NCI-H1694 (cell line): ENCODE results near the gene CALD1.

Experiments
- DNase-seq: peaks from one replicate; lab custom pipeline; 2025; lab: John Stamatoyannopoulos, UW

CALD1 gene, protein sequence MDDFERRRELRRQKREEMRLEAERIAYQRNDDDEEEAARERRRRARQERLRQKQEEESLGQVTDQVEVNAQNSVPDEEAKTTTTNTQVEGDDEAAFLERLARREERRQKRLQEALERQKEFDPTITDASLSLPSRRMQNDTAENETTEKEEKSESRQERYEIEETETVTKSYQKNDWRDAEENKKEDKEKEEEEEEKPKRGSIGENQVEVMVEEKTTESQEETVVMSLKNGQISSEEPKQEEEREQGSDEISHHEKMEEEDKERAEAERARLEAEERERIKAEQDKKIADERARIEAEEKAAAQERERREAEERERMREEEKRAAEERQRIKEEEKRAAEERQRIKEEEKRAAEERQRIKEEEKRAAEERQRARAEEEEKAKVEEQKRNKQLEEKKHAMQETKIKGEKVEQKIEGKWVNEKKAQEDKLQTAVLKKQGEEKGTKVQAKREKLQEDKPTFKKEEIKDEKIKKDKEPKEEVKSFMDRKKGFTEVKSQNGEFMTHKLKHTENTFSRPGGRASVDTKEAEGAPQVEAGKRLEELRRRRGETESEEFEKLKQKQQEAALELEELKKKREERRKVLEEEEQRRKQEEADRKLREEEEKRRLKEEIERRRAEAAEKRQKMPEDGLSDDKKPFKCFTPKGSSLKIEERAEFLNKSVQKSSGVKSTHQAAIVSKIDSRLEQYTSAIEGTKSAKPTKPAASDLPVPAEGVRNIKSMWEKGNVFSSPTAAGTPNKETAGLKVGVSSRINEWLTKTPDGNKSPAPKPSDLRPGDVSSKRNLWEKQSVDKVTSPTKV

DNA sequence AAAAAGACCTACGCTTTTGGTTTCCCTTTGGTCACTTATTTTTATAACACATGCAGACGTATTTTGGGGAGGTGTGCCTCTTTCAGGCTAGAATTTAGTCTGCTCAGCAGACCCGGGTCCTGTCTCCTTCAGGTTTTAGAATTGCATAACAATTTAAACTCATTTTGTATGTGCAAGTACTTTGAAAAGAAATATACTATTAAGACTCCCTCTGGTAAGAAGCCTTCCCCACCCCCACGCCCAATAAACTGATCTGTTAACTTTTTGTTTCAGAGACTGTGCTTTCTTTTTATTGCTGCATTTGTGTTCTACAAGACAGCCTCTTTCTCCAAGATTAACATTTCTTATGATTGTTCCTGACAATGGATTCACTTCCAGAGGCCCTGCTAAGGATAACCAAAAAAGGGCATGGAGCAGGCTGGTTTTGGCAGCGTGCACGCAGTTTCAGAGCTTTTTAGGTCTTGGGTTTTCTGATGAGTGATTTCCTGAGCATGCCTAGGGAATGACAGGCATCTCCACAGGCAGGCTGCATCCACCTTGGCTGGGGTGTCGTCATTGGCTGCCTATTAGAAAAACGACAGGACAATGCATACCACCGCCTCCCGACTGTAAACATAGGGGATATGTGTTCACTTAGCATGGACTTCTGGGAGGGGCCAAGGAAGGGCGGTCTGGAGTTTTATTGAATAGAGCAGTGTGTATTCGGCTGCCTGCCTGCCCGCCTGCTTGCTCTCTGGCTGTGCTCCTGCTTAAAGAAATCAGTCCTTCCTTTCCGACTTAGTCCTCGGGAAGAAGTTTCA is at the start of gene CALD1:
Gene CALD1 (plus strand): TSS at position 694 of the 800 bp plus-strand sequence. CDS start 88,100 bp downstream, outside the sequence.
- DNase-seq = no peak

DNA sequence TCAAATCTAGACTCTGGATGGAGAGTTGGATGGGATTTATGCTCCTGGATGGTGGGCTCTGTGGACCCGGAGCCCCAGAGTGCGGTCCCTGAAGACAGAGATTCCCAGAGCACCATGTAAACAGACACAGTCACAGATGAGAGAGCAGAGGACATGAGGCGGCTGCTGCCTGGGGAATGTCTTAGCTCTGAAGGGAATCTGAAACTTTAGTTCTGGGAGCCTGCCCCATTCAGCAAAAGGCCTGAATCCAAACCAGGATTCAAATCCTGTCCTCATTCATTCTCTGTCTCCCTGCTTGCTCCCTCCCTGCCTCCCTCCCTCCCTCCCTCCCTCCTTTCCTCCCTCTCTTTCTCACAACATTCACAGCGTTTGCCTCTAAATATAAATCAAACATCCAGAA is 49.5 kb upstream of the CALD1 start:
- no peak for DNase-seq

DNA sequence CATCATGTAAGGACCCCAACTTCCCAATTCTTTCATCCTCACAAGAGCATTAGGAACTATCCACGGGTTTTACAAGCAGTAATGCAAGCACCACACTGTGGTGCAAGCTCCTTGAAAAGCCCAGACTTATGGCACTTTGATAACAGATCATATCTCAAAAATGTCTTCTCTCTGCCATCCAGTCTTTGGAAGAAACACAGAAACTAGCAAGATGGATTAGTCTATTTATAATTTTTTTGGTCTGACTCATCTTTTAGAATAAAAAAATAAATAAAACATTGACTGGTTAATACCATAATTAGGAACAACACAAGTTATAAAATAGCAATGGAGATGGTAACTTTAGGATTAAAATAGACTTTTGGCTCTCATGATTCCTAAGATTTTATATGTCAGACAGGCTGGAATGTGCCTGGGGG is 49.0 kb upstream of the CALD1 start:
- DNase-seq = no peak

DNA sequence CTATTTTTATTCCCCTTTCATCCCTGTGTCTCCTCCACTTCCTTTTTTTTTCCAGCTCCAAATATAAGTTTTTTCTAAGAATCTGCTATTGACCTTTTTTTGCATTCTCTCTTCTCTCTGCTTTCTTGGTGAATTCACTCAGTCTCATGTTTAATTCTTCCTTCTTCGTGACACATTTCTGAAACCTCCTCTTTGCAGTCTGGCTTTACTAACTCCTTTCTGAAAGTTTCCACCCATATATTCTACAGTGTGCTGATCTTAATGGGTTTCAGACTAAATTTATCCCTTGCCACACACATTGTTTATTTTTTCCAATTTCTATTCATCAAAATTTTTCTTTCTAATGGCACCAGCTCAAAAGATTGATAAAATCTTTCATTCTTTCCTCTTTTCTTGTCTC is 47.8 kb upstream of the CALD1 start:
- DNase-seq = no peak

DNA sequence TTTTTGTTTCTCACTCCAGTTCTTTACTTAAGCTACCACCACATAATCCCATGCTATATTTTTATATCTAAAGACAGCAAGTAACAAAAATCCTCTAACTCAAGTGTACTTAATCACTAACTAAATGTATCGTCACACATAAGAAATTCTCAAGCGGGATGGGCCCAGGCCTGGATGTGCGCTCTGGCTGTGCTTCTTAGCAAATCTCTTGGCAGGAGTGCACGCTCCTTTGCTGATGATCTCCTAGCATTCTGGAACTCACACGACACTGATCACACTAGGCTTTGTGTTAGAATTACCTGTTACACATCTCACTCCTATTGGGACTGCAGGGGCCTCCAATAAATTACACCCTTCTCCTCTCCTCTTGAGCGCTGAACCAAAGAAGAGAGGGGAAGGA is 46.7 kb upstream of the CALD1 start:
- no peak for DNase-seq

DNA sequence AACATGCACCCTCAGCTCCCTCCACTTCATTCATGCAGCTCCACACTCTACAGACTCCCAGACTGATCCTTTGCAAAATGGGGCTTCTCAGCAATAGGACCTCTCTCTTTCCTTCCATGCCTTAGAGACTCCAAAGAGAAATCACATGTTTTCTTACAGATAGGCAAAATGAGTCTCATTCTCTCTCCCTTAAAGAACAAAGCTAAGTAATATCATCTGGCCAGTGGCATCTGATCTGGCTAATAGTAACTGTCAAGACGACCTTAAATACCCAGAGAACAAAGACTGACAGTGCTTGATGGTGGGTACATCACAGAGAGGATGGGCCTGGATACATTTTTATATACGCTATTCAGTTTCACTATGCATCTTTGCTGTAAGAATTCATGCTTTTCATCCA is 43.1 kb upstream of the CALD1 start:
- DNase-seq = no peak

DNA sequence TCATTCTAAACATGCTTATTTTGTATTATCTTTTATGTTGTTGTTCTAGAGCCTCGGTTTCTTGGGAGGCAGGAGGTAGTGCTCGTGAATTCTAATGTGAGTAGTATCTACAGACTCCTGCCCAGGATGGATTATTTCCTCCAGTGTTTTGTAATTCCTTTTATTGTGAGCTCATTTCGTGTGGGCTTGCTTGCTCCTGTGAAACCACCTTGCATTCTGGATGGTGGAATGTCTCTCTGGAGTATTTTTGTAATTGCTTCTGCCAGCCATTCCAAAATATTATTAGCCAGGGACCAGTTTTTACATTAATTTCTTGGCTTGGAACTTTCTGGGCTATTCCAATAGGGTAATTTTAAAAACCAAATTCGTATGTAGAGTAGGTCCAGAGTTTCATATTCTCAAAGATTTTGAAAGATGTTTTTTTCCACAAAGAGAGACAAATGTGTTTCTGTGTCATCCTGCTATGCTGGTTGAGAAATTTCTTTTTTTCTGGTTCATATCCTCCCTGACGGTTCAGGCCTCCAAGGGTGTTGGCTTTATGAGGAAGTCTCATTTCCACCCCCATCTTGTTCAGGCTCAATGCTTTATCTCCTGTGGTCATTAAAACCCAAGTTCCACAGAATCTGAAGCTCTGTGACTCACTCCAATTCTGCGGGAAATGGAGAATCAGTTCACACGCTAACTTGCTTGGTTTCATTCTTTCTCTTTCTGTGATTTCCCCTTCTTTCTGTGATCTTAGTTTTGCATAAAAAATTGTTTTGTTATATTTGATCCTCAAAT is 41.7 kb upstream of the CALD1 start:
- no peak for DNase-seq

DNA sequence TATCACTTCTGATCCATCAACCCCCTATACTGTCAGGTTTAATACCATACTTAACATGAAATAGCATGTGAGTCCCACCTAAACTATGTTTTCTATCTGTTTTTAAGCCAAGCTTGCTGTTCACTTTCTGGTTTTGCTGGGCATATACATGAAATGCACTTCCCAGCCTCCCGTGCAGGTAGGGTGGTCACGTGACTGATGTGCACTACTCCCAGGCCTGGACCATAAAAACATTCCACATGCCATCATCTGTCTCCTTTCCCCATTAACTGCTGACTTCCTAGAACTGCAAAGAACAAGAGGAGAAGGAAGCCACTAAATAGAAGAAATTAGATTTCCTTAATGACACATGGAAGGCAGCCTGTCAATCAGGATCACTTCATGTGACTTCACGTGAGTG is 40.1 kb upstream of the CALD1 start:
- DNase-seq = no peak

DNA sequence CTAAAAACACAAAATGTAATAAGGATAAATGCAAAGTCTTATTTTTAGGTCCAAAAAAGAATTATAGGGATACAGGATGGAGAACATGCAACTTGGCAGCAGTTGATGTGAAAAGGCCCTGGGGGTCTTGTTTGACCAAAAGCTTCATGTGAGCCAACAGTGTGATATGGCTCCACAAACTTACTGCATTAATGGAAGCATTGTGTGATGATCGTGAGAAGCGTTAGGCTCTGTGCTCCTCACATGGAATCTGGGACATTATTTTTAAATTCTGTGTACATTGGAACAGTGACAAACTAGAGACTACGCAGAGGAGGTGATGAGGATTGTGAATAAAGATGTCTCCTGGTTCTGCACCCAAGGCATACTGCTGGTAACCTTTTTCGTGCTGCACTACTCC is 39.1 kb upstream of the CALD1 start:
- no peak for DNase-seq

DNA sequence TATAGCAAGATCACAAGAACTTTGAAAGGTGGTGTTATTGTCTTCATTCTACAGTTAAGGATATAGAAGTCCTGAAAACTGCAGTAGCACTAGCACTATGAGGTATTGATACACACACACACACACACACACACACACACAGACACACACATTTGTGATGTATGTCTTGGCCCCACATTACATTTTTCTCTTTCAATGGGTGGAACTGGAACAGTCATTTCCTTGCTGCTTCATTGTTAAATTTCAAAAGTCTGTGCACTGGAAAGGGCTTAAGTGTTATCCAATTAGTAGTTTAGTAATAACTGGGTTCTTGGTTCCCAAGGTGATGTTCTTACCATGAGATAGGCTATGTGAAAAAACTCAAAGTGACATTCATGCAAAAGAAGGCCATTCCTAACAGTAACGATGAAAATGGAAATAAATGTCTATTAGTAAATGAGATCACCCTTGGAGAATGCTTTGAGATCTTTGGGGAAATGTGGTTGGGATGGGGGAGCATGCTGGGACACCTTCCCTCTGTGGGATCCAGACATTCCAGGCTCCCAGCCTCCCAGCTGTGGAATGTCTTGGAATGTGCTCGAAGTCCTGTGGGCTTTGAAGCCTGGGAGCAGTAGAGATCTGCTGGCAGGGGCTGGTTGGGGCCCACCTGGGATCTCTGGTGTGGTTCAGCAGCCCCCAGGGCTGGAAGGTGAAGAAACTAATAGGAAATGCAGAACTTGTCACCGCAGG is 37.4 kb upstream of the CALD1 start:
- DNase-seq = no peak

DNA sequence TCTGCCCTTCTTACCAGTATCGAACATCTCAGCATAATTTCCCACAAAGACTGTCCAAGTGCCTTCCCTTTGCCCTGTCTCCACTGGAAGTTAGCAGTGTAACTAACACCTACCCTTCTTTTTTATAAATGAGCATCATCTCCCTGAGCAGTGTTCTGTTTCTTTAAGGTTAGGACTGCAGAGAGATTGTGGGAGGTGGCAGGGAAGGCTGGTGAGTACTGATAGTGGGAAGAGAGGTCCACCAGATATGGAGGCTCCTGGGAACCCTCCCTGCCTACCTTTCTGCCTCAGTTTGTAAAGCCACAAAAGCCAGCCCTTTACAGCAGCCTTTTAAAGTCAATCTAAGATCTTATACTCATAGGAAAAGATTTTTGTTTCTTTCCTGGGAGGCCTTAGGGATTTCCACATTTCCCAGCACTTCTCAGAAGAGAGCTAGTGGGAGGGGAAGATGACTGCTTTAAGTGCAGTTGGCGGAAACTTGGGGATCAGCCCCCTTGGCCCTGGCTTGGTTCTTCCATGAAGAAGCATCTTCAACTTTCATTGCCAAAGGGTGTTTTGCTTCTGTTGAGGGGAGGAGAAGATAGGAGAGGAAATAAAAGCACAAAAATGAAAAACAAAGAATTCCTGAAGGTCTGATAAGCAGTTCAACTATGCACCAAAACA is 36.6 kb upstream of the CALD1 start:
- no peak for DNase-seq

DNA sequence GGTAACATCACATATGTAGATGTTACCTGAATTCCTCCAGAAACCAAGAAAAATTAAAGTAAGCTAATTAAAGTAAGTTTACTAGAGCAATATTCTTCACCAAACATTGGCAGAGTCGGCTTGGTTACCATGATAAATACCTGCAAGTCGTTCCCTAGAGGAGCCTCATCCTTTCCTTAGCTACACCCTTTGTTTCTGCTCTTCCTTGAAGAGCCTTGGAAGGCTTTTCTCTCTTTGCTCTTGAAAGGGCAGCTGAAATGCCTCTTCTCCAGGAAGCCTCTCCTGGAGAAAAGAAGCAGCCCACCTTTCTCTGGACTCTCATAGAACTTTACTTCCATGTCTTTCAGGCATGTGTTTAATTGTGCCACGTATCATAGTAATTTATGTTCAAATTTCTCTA is 34.9 kb upstream of the CALD1 start:
- no peak for DNase-seq

DNA sequence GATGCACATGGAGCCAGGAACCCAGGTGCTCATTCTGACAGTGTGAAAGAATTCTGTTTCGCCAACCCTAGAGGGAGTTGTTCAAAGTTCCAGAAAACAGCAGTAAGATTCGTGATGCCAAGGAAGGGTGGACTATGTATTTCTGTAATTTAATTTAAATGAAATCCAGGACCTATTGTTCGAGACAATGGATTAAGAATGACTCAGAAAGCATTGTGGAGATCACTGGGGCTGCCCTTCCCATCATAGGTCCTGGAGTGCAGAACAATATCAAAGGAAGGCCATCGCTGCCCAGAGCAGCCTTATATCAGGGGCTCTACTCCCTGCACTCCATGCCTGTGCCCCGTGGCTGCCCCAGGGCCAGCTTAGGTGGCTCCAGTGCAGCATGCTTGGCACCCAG is 32.1 kb upstream of the CALD1 start:
- DNase-seq = no peak

DNA sequence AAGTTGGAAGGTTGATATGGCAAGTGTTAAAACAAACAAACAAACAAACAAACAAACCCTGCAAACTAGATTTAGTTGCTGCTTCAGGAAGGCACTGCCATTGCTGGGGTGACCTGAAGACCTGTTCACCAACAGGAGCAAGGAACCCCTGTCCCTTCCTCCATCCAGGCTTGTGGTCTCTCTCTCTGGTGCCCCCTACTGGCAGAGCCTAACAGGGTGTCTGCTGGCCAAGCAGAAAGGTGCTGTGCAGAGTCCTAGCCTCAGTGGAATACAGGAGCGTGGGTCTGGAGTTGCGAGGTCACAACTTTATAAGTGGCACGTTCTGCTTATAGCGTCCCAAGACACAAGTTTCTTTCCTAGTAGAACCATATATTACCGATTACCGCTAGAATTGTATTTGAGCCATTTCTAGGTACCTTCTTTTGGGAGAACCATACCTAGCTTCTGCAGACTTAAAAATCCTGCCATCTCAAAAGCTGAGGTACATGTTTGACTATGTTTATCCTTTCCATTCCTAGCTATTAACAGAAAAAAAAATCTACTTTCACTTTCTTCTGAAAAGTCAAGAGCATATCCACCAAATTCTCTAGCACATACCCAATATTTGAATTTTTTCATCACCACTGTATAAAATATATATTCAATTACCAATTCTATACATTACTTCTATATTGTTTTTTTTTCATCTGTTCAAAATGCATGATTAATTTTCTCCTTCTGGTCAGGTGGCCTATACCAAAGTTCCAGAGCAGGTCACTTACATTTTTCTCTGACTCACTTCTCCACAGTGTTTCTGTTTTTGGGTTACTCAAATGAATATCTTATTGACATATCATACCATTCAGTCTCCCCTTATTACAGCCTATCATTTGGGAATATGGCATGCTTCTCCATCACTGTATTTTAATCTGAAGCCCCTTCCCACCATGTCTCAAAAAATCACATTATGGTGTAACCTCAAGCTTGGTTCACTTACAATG is 29.1 kb upstream of the CALD1 start:
- peak; percentile 19 for DNase-seq

DNA sequence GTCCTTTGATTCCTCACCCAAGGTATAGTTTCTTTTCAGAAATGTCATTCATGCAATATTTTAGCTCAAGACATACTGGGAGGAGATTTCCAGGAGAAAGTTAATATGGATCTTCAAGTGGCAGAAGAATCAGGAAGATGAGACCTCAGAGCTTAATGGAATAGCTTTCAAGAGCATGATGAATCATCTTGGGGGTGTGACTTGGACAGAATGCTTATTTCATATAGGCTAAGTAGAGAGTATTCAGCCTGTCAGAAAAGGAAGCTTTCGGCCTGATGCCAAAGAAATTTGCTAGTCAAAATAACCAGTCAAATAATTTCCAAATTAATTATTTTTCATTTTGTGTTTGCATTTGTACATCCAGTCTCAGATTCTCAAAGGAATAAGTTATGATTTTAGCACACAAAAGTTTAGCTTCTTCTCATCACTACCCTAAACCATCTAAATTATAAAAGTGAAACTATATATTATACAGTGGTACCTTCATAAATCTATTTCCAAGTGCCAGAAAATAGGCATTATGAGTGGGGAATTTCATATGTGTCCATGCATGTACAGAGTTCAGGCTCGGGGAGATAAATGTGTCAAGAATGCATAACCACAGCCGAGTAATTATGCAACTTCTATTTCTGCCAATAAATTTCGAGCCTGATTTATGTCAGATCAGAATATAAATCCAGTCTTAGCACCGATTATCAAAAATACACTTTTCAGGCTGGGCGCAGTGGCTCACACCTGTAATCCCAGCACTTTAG is 27.3 kb upstream of the CALD1 start:
- no peak for DNase-seq

DNA sequence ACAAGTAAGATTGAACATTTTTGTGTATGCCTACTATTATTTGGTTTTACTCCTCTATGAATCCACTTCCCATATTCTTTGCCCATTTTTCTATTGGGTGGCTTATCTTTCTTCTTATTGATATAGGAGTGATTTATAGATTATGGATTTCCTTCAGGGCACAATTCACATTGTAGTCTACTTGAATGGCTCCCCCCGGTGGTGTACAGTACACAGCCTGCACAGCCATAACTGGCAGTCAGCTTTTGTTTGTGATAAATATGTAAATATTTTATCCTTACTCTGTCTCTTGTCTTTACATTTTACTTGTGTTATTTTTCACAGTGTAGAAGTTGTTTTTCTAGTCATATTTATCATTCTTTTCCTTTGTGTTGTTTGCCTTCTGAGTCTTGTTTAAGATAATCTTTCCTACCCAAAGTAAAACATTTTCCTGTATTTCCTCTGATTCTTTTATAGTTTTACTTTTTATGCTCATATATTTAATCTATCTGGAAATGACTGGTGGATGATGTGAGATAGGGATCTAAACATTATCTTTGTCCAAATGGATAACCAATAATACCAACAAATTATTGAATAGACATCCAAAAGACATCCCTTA is 23.9 kb upstream of the CALD1 start:
- DNase-seq = no peak

DNA sequence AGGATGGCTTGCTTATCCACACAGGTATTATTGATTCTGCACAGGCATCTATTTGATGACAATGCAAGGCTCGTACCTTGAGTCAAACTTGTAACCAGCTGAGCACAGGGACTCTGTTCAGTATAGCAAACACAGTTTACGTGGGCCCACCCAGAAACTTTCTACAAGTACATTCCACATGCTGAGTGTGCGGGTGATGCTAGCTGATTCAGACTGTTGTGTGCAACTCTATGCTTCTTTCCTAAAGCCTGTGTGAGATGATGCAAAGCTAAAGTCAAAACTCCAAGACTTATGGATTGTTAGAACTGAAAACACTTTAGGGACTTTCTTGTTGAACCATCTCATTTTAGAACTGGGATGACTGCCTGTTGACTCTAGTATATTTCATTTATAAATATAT is 21.5 kb upstream of the CALD1 start:
- no peak for DNase-seq

DNA sequence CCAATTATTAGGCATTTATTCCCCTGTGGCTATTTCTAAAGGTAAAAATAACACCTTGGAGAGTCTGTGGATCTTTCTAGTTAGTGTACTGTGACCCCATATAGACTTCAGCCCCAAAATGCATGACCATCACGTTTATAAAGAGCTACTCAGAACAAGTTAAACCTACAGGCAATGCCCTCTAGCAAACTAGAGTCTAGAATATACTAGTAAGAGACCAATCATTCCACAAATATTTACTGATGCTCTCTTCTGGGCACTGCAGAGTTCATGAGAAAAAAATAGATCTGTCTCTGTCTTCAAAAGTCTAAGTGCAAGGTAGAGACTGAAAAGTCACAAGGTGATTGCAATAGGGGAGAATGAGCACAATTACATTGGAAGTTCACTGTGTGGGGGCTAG is 20.5 kb upstream of the CALD1 start:
- no peak for DNase-seq
